Tibial nerve (tissue), 4 donors: ENCODE data around the gene SYCE1. TPM values are rescaled to one million over a fixed set of nuclear protein-coding genes. Genes with fewer than 3 reads are reported as not detected.
A peak's percentile ranks its signal among the peaks of the same experiment; 100 is the strongest.

Experiments
- DNase-seq, 2 donors: peaks; one replicate each; pipeline ENCODE4 v3.0.0-alpha.2; 2019; ENCODE audit warnings: low spot score in 2 of 2
- H3K27ac ChIP-seq, 4 donors: fragments of 200-600 bp; sonication (generic) in 3 of 4; one replicate each; pipeline ENCODE4 v1.5.1; 2017 to 2019; ENCODE audit warnings: mild to moderate bottlenecking in 1 of 4
- H3K27me3 ChIP-seq, 2 donors: fragments of 200-600 bp; sonication (generic) in 1 of 2; one replicate each; pipeline versions ENCODE4 v1.5.1 to v1.6.0; 2017 to 2019
- H3K36me3 ChIP-seq, 3 donors: fragments of 200-600 bp; sonication (generic); one replicate each; pipeline ENCODE4 v1.5.1; 2018 to 2019
- H3K4me1 ChIP-seq, 4 donors: fragments of 200-600 bp; sonication (generic) in 3 of 4; one replicate each; pipeline ENCODE4 v1.5.1; 2017 to 2019
- H3K4me3 ChIP-seq, 4 donors: fragments of 200-600 bp; sonication (generic) in 3 of 4; one replicate each; pipeline ENCODE4 v1.5.1; 2017 to 2019; ENCODE audit warnings: mild to moderate bottlenecking in 1 of 4, moderate library complexity in 1 of 4
- H3K9me3 ChIP-seq, 4 donors: fragments of 200-600 bp; sonication (generic) in 3 of 4; one replicate each; pipeline ENCODE4 v1.5.1; 2017 to 2019
- CTCF ChIP-seq, 5 experiments: fragments of 200-600 bp in 3 of 5; fragments of 450-650 bp in 2 of 5; sonication (generic) in 3 of 5; IDR thresholded peaks; one replicate each; pipeline ENCODE4 v1.5.1; 2016 to 2019; ENCODE audit warnings: antibody characterized with exemption in 5 of 5, mild to moderate bottlenecking in 3 of 5, moderate library complexity in 2 of 5
- EP300 ChIP-seq, 2 donors: sonication (generic); formaldehyde crosslinking; IDR thresholded peaks; one replicate each; pipeline ENCODE4 v1.6.1; 2017; ENCODE audit warnings: antibody characterized with exemption in 2 of 2, mild to moderate bottlenecking in 1 of 2
- POLR2A ChIP-seq, 2 donors: fragments of 450-650 bp; IDR thresholded peaks; one replicate each; pipeline ENCODE4 v1.6.1; 2017; ENCODE audit warnings: antibody characterized with exemption in 2 of 2, mild to moderate bottlenecking in 2 of 2, moderate library complexity in 2 of 2
- WGBS, 2 donors: methylation state at CpG; one replicate each; pipeline ENCODE4 v1.1.5; 2018; 5-methylcytosine and 5-hydroxymethylcytosine counted together
- total RNA-seq, 4 donors: library from RNA; depleted of rRNA; stranded (reverse); fragments of >200 nt; gene quantifications; one replicate each; pipeline ENCODE4 v1.1.0, GENCODE V29; 2016

SYCE1 gene
- total RNA-seq, 4 donors from 2014 or later, result 3.5 TPM; not detected in 3

- Histone ChIP-seq H3K9me3 (no peaks in the 10 kb centered on the region), H3K36me3 (no peaks in the 10 kb centered on the region), H3K4me3 (no peak overlapping the region), H3K27ac (no peak overlapping the region), H3K4me1 (peaks cover 0 to 23% (median 6%) of the 10 kb centered on the region in 4 donors), H3K27me3 (peaks cover 0 to 39% of the 10 kb centered on the region in 2 donors)
- TF ChIP-seq EP300 (IDR thresholded peaks at IDR 0.05), result no peak
- TF ChIP-seq CTCF (IDR thresholded peaks at IDR 0.05), result no peak
- no peak for TF ChIP-seq POLR2A (IDR thresholded peaks at IDR 0.05)
- 15 to 50% methylated on average over 26 of the region's 26 CpGs for WGBS, 2 donors
- no peak for DNase-seq
Measured at GRCh38 chr10:133529576-133529946, 35.8 kb downstream of the SYCE1 start.

- TF ChIP-seq CTCF (IDR thresholded peaks at IDR 0.05) (no peak), POLR2A (IDR thresholded peaks at IDR 0.05) (no peak), EP300 (IDR thresholded peaks at IDR 0.05) (no peak)
- 2 to 20% methylated on average over 33 to 34 of the region's 37 CpGs for WGBS, 2 donors
- H3K36me3 ChIP-seq, result no peaks in the 10 kb centered on the region
- H3K27ac ChIP-seq, result no peak overlapping the region
- peaks cover 0 to 39% of the 10 kb centered on the region in 2 donors for H3K27me3 ChIP-seq
- no peak for DNase-seq
- H3K9me3 ChIP-seq, result peaks cover 0 to 5% (median 0%) of the 10 kb centered on the region in 4 donors
- peaks cover 0 to 23% (median 6%) of the 10 kb centered on the region in 4 donors for H3K4me1 ChIP-seq
- peak overlapping the region in 2 of 4 donors; percentile 4 to 19 for H3K4me3 ChIP-seq
Measured at GRCh38 chr10:133528845-133529575, 36.4 kb downstream of the SYCE1 start.

- Histone ChIP-seq H3K4me3 (peak overlapping the region in 2 of 4 donors; percentile 4 to 19), H3K27me3 (peaks cover 0 to 39% of the 10 kb centered on the region in 2 donors), H3K27ac (no peak overlapping the region), H3K36me3 (no peaks in the 10 kb centered on the region), H3K4me1 (peaks cover 0 to 23% (median 6%) of the 10 kb centered on the region in 4 donors), H3K9me3 (peaks cover 0 to 12% (median 2%) of the 10 kb centered on the region in 4 donors)
- WGBS, 2 donors, result 3 to 35% methylated on average over 21 to 47 of the region's 50 CpGs
- no peak for DNase-seq
- no peak for TF ChIP-seq EP300 (IDR thresholded peaks at IDR 0.05)
- no peak for TF ChIP-seq CTCF (IDR thresholded peaks at IDR 0.05)
- no peak for TF ChIP-seq POLR2A (IDR thresholded peaks at IDR 0.05)
Measured at GRCh38 chr10:133528296-133528844, 37.0 kb downstream of the SYCE1 start.

GRCh38 chr10:133527771-133528271 is 37.6 kb downstream of the SYCE1 start:
- Histone ChIP-seq H3K27me3 (peaks cover 0 to 39% of the 10 kb centered on the region in 2 donors), H3K27ac (no peak overlapping the region), H3K9me3 (peaks cover 0 to 17% (median 4%) of the 10 kb centered on the region in 4 donors), H3K4me3 (no peak overlapping the region), H3K4me1 (peaks cover 0 to 23% (median 6%) of the 10 kb centered on the region in 4 donors), H3K36me3 (no peaks in the 10 kb centered on the region)
- 4 to 51% methylated on average over 29 to 49 of the region's 51 CpGs for WGBS, 2 donors
- no peak for DNase-seq
- TF ChIP-seq EP300 (IDR thresholded peaks at IDR 0.05), result no peak
- no peak for TF ChIP-seq CTCF (IDR thresholded peaks at IDR 0.05)
- no peak for TF ChIP-seq POLR2A (IDR thresholded peaks at IDR 0.05)
